HG03064 (cell line): ENCODE results near the gene APOL2.
"Not testable (repeated sequence)": the region's sequence is repeated elsewhere in the genome, so short reads cannot be mapped to it uniquely, and the experiment has no call there.

Source experiments
- ATAC-seq: cut with Tn5 transposase; IDR thresholded peaks from one replicate; pipeline ENCODE4 v1.9.1; 2021; ENCODE audit warnings: low read depth; ENCODE audit not compliant: unreplicated experiment

APOL2 gene

GRCh38 chr22:36224245-36224644 lies 15.1 kb downstream of the APOL2 start:
- no peak for ATAC-seq

GRCh38 chr22:36223504-36223903 lies 15.8 kb downstream of the APOL2 start:
- ATAC-seq = no peak

DNA sequence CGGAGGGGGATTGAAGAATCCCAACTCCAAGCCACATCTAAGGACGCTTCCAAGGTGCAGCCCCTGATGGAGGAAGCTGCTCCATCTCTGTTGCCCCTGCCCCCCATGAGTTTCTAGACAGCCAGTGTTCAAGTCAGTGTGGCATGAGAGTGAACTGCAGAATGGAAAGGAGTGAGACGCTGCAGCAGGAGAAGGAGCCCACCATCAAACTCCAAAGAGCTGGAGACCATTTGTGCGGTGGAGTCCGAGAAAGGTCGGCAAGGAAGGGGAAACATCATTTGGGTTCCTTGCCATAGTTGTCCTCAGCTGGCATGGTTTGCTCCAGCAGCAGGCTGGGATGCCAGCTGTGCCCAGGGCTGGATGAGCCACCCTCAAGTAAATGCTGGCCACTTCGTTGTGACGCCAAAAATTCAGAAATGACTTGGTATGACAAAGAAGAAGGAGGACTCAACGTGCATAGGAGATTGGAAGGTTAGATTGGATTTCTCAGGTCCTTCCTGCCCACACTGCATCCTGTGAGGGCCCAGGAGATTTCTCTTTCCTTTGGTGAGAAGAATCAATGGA lies 16.4 kb downstream of the APOL2 start:
- no peak for ATAC-seq

- no peak for ATAC-seq
Observed at GRCh38 chr22:36221799-36222751, 17.3 kb downstream of the APOL2 start.

GRCh38 chr22:36220451-36220921 lies 18.8 kb downstream of the APOL2 start:
- ATAC-seq = no peak

GRCh38 chr22:36218648-36219193 lies 20.6 kb downstream of the APOL2 start:
- ATAC-seq = no peak

DNA sequence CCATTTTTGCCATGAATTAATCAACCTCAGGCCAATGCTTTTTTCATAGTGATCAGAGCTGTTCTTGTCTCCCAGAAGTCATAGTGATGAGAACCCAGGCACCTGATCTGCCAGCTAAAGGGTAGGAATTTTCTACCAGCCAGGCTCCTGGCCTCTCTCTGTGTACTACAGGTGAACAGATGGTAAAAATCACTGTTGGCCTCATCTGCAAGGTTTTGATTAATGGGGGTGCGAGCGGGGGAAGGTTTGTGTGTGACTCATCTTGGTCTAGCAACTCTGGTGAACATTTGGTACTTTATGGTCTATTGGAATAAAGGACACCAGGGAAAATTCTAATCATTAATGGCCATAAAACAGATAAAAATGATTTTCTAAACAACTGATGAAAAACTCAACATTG lies 23.3 kb downstream of the APOL2 start:
- no peak for ATAC-seq

GRCh38 chr22:36213586-36213985 lies 25.7 kb downstream of the APOL2 start:
- no peak for ATAC-seq

- no peak for ATAC-seq
Observed at GRCh38 chr22:36212901-36213300, 26.4 kb downstream of the APOL2 start.

GRCh38 chr22:36211237-36211861 lies 28.0 kb downstream of the APOL2 start:
- no peak for ATAC-seq

GRCh38 chr22:36210224-36210623 lies 29.1 kb downstream of the APOL2 start:
- no peak for ATAC-seq

GRCh38 chr22:36209488-36209908 lies 29.8 kb downstream of the APOL2 start:
- ATAC-seq = not testable (repeated sequence)

- ATAC-seq = no peak
Observed at GRCh38 chr22:36208914-36209313, 30.4 kb downstream of the APOL2 start.

- ATAC-seq = no peak
Observed at GRCh38 chr22:36208162-36208765, 31.1 kb downstream of the APOL2 start.

GRCh38 chr22:36206255-36206654 lies 33.1 kb downstream of the APOL2 start:
- ATAC-seq = no peak

GRCh38 chr22:36205573-36205972 lies 33.8 kb downstream of the APOL2 start:
- not testable (repeated sequence) for ATAC-seq

DNA sequence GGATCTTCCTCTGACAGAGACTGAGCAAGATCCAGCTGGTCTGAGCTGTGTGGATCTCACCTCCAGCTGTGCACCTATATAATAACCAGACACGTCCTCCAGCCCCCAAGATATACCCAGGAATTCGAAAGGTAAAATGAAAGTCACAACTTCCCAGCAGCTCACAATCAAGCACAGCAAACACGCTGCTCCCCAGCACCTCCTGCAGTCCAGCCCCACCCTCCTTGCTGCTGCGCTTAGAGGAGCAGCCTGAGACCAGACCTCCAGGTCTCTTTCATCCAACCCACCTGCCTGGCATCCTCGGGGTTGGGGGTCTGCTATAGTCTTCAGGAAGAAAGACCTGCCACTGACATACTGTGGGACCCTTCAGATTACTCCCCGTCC lies 34.7 kb downstream of the APOL2 start:
- no peak for ATAC-seq

GRCh38 chr22:36204001-36204631 lies 35.2 kb downstream of the APOL2 start:
- ATAC-seq = no peak

- not testable (repeated sequence) for ATAC-seq
Observed at GRCh38 chr22:36203441-36203840, 35.9 kb downstream of the APOL2 start.

DNA sequence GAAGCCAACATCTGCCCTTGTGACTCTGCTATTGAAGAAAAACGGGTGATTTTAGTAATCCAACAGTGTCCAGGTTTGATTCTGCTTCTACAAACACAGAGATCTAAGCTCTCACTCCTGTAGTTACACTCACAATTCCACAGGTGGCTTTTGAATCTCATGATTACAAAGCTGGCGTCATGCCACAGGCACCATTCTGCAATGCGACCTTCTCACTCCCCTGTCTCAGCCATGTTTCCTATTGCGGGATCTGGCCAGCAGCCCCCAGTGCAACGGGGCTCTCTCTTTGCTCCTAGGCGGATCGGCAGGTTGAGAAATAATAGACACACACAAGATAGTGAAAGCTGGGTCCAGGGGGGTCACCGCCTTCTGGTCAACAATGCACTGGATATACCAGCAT lies 36.4 kb downstream of the APOL2 start:
- ATAC-seq = not testable (repeated sequence)
